HG02981 (cell line): ENCODE data around the gene C15orf39.
"Not testable (repeated sequence)": the region's sequence is repeated elsewhere in the genome, so short reads cannot be mapped to it uniquely, and the experiment has no call there.

Source experiments
- ATAC-seq: cut with Tn5 transposase; IDR thresholded peaks from one replicate; pipeline ENCODE4 v1.9.1; 2021; ENCODE audit warnings: mild to moderate bottlenecking, moderate library complexity; ENCODE audit not compliant: unreplicated experiment

The C15orf39 gene

GRCh38 chr15:75209289-75209676, 7.6 kb downstream of the C15orf39 start:
- no peak for ATAC-seq

GRCh38 chr15:75210811-75211230, 9.1 kb downstream of the C15orf39 start:
- no peak for ATAC-seq

- no peak for ATAC-seq
Measured at GRCh38 chr15:75211436-75212199, 9.9 kb downstream of the C15orf39 start.

- ATAC-seq = no peak
Measured at GRCh38 chr15:75212200-75212858, 10.6 kb downstream of the C15orf39 start.

GRCh38 chr15:75213212-75213767, 11.6 kb downstream of the C15orf39 start:
- ATAC-seq = no peak

- ATAC-seq = no peak
Measured at GRCh38 chr15:75213768-75214221, 12.1 kb downstream of the C15orf39 start.

- ATAC-seq = no peak
Measured at GRCh38 chr15:75214293-75215096, 12.8 kb downstream of the C15orf39 start.

- no peak for ATAC-seq
Measured at GRCh38 chr15:75215107-75216004, 13.7 kb downstream of the C15orf39 start.

- no peak for ATAC-seq
Measured at GRCh38 chr15:75217012-75217411, 15.3 kb downstream of the C15orf39 start.

- ATAC-seq = not testable (repeated sequence)
Measured at GRCh38 chr15:75217574-75217973, 15.9 kb downstream of the C15orf39 start.

GRCh38 chr15:75219507-75219929, 17.8 kb downstream of the C15orf39 start:
- ATAC-seq = not testable (repeated sequence)

GRCh38 chr15:75223688-75224087, 22.0 kb downstream of the C15orf39 start:
- no peak for ATAC-seq

GRCh38 chr15:75224281-75224680, 22.6 kb downstream of the C15orf39 start:
- ATAC-seq = no peak

GRCh38 chr15:75225102-75225836, 23.6 kb downstream of the C15orf39 start:
- not testable (repeated sequence) for ATAC-seq

- ATAC-seq = no peak
Measured at GRCh38 chr15:75225951-75226732, 24.5 kb downstream of the C15orf39 start.

- ATAC-seq = not testable (repeated sequence)
Measured at GRCh38 chr15:75227112-75227511, 25.4 kb downstream of the C15orf39 start.

GRCh38 chr15:75227663-75228280, 26.1 kb downstream of the C15orf39 start:
- no peak for ATAC-seq

- ATAC-seq = no peak
Measured at GRCh38 chr15:75228787-75229186, 27.1 kb downstream of the C15orf39 start.
